Measurements from ENCODE around the gene RUNX2.

The RUNX2 gene

GRCh38 chr6:45691426-45691825 is 363.3 kb downstream of the RUNX2 start:
- Histone ChIP-seq H3K27me3 (ENCODE audit: insufficient read depth, low read length) (no peaks in the 10 kb centered on the region), H2BK5ac (ENCODE audit: low read depth, low read length, poor library complexity) (no peak overlapping the region), H3K9me3 (ENCODE audit: insufficient read depth, low read depth, low read length) (no peaks in the 10 kb centered on the region), H3K9ac (ENCODE audit: low read length) (no peak overlapping the region), H3K14ac (ENCODE audit: low read length) (no peak overlapping the region), H2AK5ac (ENCODE audit: low read length) (no peak overlapping the region), H4K12ac (ENCODE audit: low read depth, low read length) (no peak overlapping the region), H3K23ac (ENCODE audit: low read length) (no peak overlapping the region), H2BK12ac (ENCODE audit: low read length) (no peak overlapping the region), H3K4me3 (ENCODE audit: low read depth, low read length) (no peak overlapping the region), H3K4ac (ENCODE audit: low read depth, low read length) (no peak overlapping the region), H4K8ac (ENCODE audit: low read depth, low read length) (no peak overlapping the region), H3K36me3 (ENCODE audit: control insufficient read depth in 1 of 2, insufficient read depth in 2 of 2, low read length in 2 of 2) (no peaks in the 10 kb centered on the region), H3K4me2 (ENCODE audit: low read length) (no peak overlapping the region), H3K79me2 (ENCODE audit: control insufficient read depth, insufficient read depth, low read length, poor library complexity) (no peaks in the 10 kb centered on the region), H2AFZ (ENCODE audit: insufficient read depth, low read length, poor library complexity) (no peak overlapping the region), H4K91ac (ENCODE audit: low read depth, low read length) (no peak overlapping the region), H3K27ac (ENCODE audit: low read depth, low read length) (no peak overlapping the region), H2BK120ac (ENCODE audit: insufficient read depth, low read length, poor library complexity) (no peak overlapping the region), H3K18ac (ENCODE audit: low read length) (no peak overlapping the region), H3K4me1 (ENCODE audit: control insufficient read depth in 1 of 2, insufficient read depth in 2 of 2, low read length in 2 of 2) (peaks cover 0 to 2% of the 10 kb centered on the region in 2 experiments), H3K79me1 (ENCODE audit: low read length) (no peaks in the 10 kb centered on the region)
- no peak for DNase-seq
- no CpG with 5 or more reads among the region's 2 CpGs for WGBS (ENCODE audit: extremely low coverage, insufficient coverage, insufficient read length)

GRCh38 chr6:45692021-45692420 is 363.9 kb downstream of the RUNX2 start:
- Histone ChIP-seq H3K27ac (ENCODE audit: low read depth, low read length) (no peak overlapping the region), H4K12ac (ENCODE audit: low read depth, low read length) (no peak overlapping the region), H2AK5ac (ENCODE audit: low read length) (no peak overlapping the region), H3K18ac (ENCODE audit: low read length) (no peak overlapping the region), H3K23ac (ENCODE audit: low read length) (no peak overlapping the region), H3K4ac (ENCODE audit: low read depth, low read length) (no peak overlapping the region), H3K14ac (ENCODE audit: low read length) (no peak overlapping the region), H2AFZ (ENCODE audit: insufficient read depth, low read length, poor library complexity) (no peak overlapping the region), H3K4me3 (ENCODE audit: low read depth, low read length) (no peak overlapping the region), H2BK12ac (ENCODE audit: low read length) (no peak overlapping the region), H2BK5ac (ENCODE audit: low read depth, low read length, poor library complexity) (no peak overlapping the region), H3K9ac (ENCODE audit: low read length) (no peak overlapping the region), H3K79me1 (ENCODE audit: low read length) (peaks cover 3% of the 10 kb centered on the region), H3K27me3 (ENCODE audit: insufficient read depth, low read length) (no peaks in the 10 kb centered on the region), H3K36me3 (ENCODE audit: control insufficient read depth in 1 of 2, insufficient read depth in 2 of 2, low read length in 2 of 2) (no peaks in the 10 kb centered on the region), H3K79me2 (ENCODE audit: control insufficient read depth, insufficient read depth, low read length, poor library complexity) (no peaks in the 10 kb centered on the region), H4K91ac (ENCODE audit: low read depth, low read length) (no peak overlapping the region), H3K4me2 (ENCODE audit: low read length) (no peak overlapping the region), H3K9me3 (ENCODE audit: insufficient read depth, low read depth, low read length) (no peaks in the 10 kb centered on the region), H4K8ac (ENCODE audit: low read depth, low read length) (no peak overlapping the region), H3K4me1 (ENCODE audit: control insufficient read depth in 1 of 2, insufficient read depth in 2 of 2, low read length in 2 of 2) (peaks cover 0 to 2% of the 10 kb centered on the region in 2 experiments), H2BK120ac (ENCODE audit: insufficient read depth, low read length, poor library complexity) (no peak overlapping the region)
- WGBS (ENCODE audit: extremely low coverage, insufficient coverage, insufficient read length) = no CpG with 5 or more reads among the region's 3 CpGs
- no peak for DNase-seq

- DNase-seq = no peak
- H3K4me1 ChIP-seq (ENCODE audit: control insufficient read depth in 1 of 2, insufficient read depth in 2 of 2, low read length in 2 of 2) = peaks cover 5 to 7% of the 10 kb centered on the region in 2 experiments
- H2AK5ac ChIP-seq (ENCODE audit: low read length) = no peak overlapping the region
- H3K36me3 ChIP-seq (ENCODE audit: control insufficient read depth in 1 of 2, insufficient read depth in 2 of 2, low read length in 2 of 2) = no peaks in the 10 kb centered on the region
- H3K79me1 ChIP-seq (ENCODE audit: low read length) = peaks cover 6% of the 10 kb centered on the region
- no peak overlapping the region for H3K9ac ChIP-seq (ENCODE audit: low read length)
- no peak overlapping the region for H2BK5ac ChIP-seq (ENCODE audit: low read depth, low read length, poor library complexity)
- H2AFZ ChIP-seq (ENCODE audit: insufficient read depth, low read length, poor library complexity) = no peak overlapping the region
- no peak overlapping the region for H3K4ac ChIP-seq (ENCODE audit: low read depth, low read length)
- no peaks in the 10 kb centered on the region for H3K27me3 ChIP-seq (ENCODE audit: insufficient read depth, low read length)
- H3K4me2 ChIP-seq (ENCODE audit: low read length) = no peak overlapping the region
- H4K12ac ChIP-seq (ENCODE audit: low read depth, low read length) = no peak overlapping the region
- no peak overlapping the region for H4K91ac ChIP-seq (ENCODE audit: low read depth, low read length)
- H3K14ac ChIP-seq (ENCODE audit: low read length) = no peak overlapping the region
- no peaks in the 10 kb centered on the region for H3K79me2 ChIP-seq (ENCODE audit: control insufficient read depth, insufficient read depth, low read length, poor library complexity)
- no peak overlapping the region for H3K27ac ChIP-seq (ENCODE audit: low read depth, low read length)
- peak overlapping the region; percentile 0 for H2BK12ac ChIP-seq (ENCODE audit: low read length)
- no peak overlapping the region for H2BK120ac ChIP-seq (ENCODE audit: insufficient read depth, low read length, poor library complexity)
- H3K9me3 ChIP-seq (ENCODE audit: insufficient read depth, low read depth, low read length) = no peaks in the 10 kb centered on the region
- H3K18ac ChIP-seq (ENCODE audit: low read length) = no peak overlapping the region
- H3K4me3 ChIP-seq (ENCODE audit: low read depth, low read length) = no peak overlapping the region
- no peak overlapping the region for H4K8ac ChIP-seq (ENCODE audit: low read depth, low read length)
- WGBS (ENCODE audit: extremely low coverage, insufficient coverage, insufficient read length) = no CpG with 5 or more reads among the region's 1 CpG
- H3K23ac ChIP-seq (ENCODE audit: low read length) = no peak overlapping the region
These were observed 368.6 kb downstream of the RUNX2 start for GRCh38 chr6:45696738-45697137.

- no peak overlapping the region for H3K4me2 ChIP-seq (ENCODE audit: low read length)
- H3K79me1 ChIP-seq (ENCODE audit: low read length) = peaks cover 6% of the 10 kb centered on the region
- no peak overlapping the region for H2BK12ac ChIP-seq (ENCODE audit: low read length)
- no peak overlapping the region for H3K14ac ChIP-seq (ENCODE audit: low read length)
- H3K9me3 ChIP-seq (ENCODE audit: insufficient read depth, low read depth, low read length) = no peaks in the 10 kb centered on the region
- no peak overlapping the region for H3K18ac ChIP-seq (ENCODE audit: low read length)
- no peak overlapping the region for H4K12ac ChIP-seq (ENCODE audit: low read depth, low read length)
- H4K91ac ChIP-seq (ENCODE audit: low read depth, low read length) = no peak overlapping the region
- H3K4me1 ChIP-seq (ENCODE audit: control insufficient read depth in 1 of 2, insufficient read depth in 2 of 2, low read length in 2 of 2) = peaks cover 5 to 7% of the 10 kb centered on the region in 2 experiments
- H3K27me3 ChIP-seq (ENCODE audit: insufficient read depth, low read length) = no peaks in the 10 kb centered on the region
- DNase-seq = no peak
- WGBS (ENCODE audit: extremely low coverage, insufficient coverage, insufficient read length) = no CpG with 5 or more reads among the region's 6 CpGs
- no peak overlapping the region for H2AK5ac ChIP-seq (ENCODE audit: low read length)
- no peak overlapping the region for H3K9ac ChIP-seq (ENCODE audit: low read length)
- H3K4ac ChIP-seq (ENCODE audit: low read depth, low read length) = no peak overlapping the region
- H3K27ac ChIP-seq (ENCODE audit: low read depth, low read length) = no peak overlapping the region
- H3K23ac ChIP-seq (ENCODE audit: low read length) = no peak overlapping the region
- H2BK120ac ChIP-seq (ENCODE audit: insufficient read depth, low read length, poor library complexity) = peak overlapping the region; percentile 49
- H4K8ac ChIP-seq (ENCODE audit: low read depth, low read length) = no peak overlapping the region
- no peaks in the 10 kb centered on the region for H3K79me2 ChIP-seq (ENCODE audit: control insufficient read depth, insufficient read depth, low read length, poor library complexity)
- no peaks in the 10 kb centered on the region for H3K36me3 ChIP-seq (ENCODE audit: control insufficient read depth in 1 of 2, insufficient read depth in 2 of 2, low read length in 2 of 2)
- no peak overlapping the region for H2AFZ ChIP-seq (ENCODE audit: insufficient read depth, low read length, poor library complexity)
- no peak overlapping the region for H2BK5ac ChIP-seq (ENCODE audit: low read depth, low read length, poor library complexity)
- H3K4me3 ChIP-seq (ENCODE audit: low read depth, low read length) = no peak overlapping the region
These were observed 369.5 kb downstream of the RUNX2 start for GRCh38 chr6:45697605-45698004.

All from trophoblast cell (in vitro differentiated cells and primary cell).